Measurements from ENCODE around the gene OR9G4. TPM values are rescaled to one million over a fixed set of nuclear protein-coding genes. Genes with fewer than 3 reads are reported as not detected.

OR9G4 gene
- total and polyA plus RNA-seq, 2 experiments from 2014 or later, result not detected

GRCh38 chr11:56740886-56741285, 7.6 kb downstream of the OR9G4 start:
- no peaks in the 10 kb centered on the region for H3K27me3 ChIP-seq

DNA sequence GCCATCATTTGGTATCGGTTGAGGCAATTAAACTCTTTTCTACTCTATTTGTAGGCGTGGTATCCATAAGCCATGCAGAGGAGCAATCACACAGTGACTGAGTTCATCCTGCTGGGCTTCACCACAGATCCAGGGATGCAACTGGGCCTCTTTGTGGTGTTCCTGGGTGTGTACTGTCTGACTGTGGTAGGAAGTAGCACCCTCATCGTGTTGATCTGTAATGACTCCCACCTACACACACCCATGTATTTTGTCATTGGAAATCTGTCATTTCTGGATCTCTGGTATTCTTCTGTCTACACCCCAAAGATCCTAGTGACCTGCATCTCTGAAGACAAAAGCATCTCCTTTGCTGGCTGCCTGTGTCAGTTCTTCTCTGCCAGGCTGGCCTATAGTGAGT, 8.4 kb downstream of the OR9G4 start:
- H3K4me1 ChIP-seq (ENCODE audit: insufficient read depth), result no peaks in the 10 kb centered on the region
- no peak for TF ChIP-seq CTCF (IDR thresholded peaks at IDR 0.05; ENCODE audit: poor library complexity)
- no peak for TF ChIP-seq EZH2 (IDR thresholded peaks at IDR 0.05; ENCODE audit: borderline replicate concordance)
- TF ChIP-seq EZH2phosphoT487 (IDR thresholded peaks at IDR 0.05; ENCODE audit: low read depth, severe bottlenecking, unreplicated experiment), result no peak
- no peaks in the 10 kb centered on the region for H3K79me2 ChIP-seq
- H3K4me2 ChIP-seq, result no peak overlapping the region
- no peak overlapping the region for H3K27ac ChIP-seq
- 90% methylated on average over 3 of the region's 3 CpGs for WGBS (ENCODE audit: low lambda C conversion rate, missing lambda C conversion rate)
- H3K4me3 ChIP-seq, result no peak overlapping the region
- H2AFZ ChIP-seq, result no peak overlapping the region
- no peaks in the 10 kb centered on the region for H4K20me1 ChIP-seq (ENCODE audit: insufficient read depth, poor library complexity, severe bottlenecking)
- H3K36me3 ChIP-seq (replicated peaks; ENCODE audit: insufficient read depth, low read depth), result no peaks in the 10 kb centered on the region
- H3K27me3 ChIP-seq, result no peaks in the 10 kb centered on the region
- no peaks in the 10 kb centered on the region for H3K9me2 ChIP-seq (replicated peaks; ENCODE audit: insufficient read depth)
- no peaks in the 10 kb centered on the region for H3K9me3 ChIP-seq (ENCODE audit: low read depth)
- DNase-seq (ENCODE audit: low spot score), result no peak

More at GRCh38 chr11:56740886-56741285, 7.6 kb downstream of the OR9G4 start:
- no peaks in the 10 kb centered on the region for H3K36me3 ChIP-seq (replicated peaks; ENCODE audit: insufficient read depth, low read depth)
- no peak overlapping the region for H3K27ac ChIP-seq
- no peaks in the 10 kb centered on the region for H4K20me1 ChIP-seq (ENCODE audit: insufficient read depth, poor library complexity, severe bottlenecking)
- H3K9me2 ChIP-seq (replicated peaks; ENCODE audit: insufficient read depth), result no peaks in the 10 kb centered on the region
- H3K9me3 ChIP-seq (ENCODE audit: low read depth), result no peaks in the 10 kb centered on the region
- no peak overlapping the region for H2AFZ ChIP-seq
- H3K4me1 ChIP-seq (ENCODE audit: insufficient read depth), result no peaks in the 10 kb centered on the region
- WGBS (ENCODE audit: low lambda C conversion rate, missing lambda C conversion rate), result 87% methylated on average over 4 of the region's 4 CpGs
- H3K79me2 ChIP-seq, result no peaks in the 10 kb centered on the region
- no peak overlapping the region for H3K4me3 ChIP-seq
- no peak overlapping the region for H3K4me2 ChIP-seq
- TF ChIP-seq CTCF (IDR thresholded peaks at IDR 0.05; ENCODE audit: poor library complexity), result no peak
- no peak for TF ChIP-seq EZH2 (IDR thresholded peaks at IDR 0.05; ENCODE audit: borderline replicate concordance)
- TF ChIP-seq EZH2phosphoT487 (IDR thresholded peaks at IDR 0.05; ENCODE audit: low read depth, severe bottlenecking, unreplicated experiment), result no peak
- no peak for DNase-seq (ENCODE audit: low spot score)

DNA sequence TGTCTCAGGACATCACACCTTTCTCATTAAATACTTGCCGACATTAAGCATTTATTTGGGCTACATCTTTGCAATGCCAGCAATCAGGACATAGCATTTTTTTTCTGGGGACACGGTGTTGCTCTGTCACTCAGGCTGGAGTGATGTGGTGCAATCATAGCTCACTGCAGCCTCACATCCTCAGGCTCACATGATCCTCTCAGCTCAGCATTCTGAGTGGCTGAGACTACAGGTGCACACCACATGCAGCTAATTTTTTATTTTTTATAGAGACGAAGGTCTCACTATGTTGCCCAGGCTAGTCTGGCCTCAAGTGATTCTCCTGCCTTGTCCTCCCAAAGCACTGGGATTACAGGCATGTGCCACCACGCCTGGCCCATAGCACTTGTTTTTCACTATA, 28.0 kb downstream of the OR9G4 start:
- DNase-seq (ENCODE audit: low spot score), result no peak
- Histone ChIP-seq H3K36me3 (replicated peaks; ENCODE audit: insufficient read depth, low read depth) (no peaks in the 10 kb centered on the region), H2AFZ (no peak overlapping the region), H3K4me2 (no peak overlapping the region), H3K9me3 (ENCODE audit: low read depth) (no peaks in the 10 kb centered on the region), H3K4me3 (no peak overlapping the region), H3K4me1 (ENCODE audit: insufficient read depth) (no peaks in the 10 kb centered on the region), H3K9me2 (replicated peaks; ENCODE audit: insufficient read depth) (no peaks in the 10 kb centered on the region), H4K20me1 (ENCODE audit: insufficient read depth, poor library complexity, severe bottlenecking) (no peaks in the 10 kb centered on the region), H3K27ac (no peak overlapping the region), H3K27me3 (no peaks in the 10 kb centered on the region), H3K79me2 (no peaks in the 10 kb centered on the region)
- TF ChIP-seq EZH2 (IDR thresholded peaks at IDR 0.05; ENCODE audit: borderline replicate concordance) (no peak), CTCF (IDR thresholded peaks at IDR 0.05; ENCODE audit: poor library complexity) (no peak), EZH2phosphoT487 (IDR thresholded peaks at IDR 0.05; ENCODE audit: low read depth, severe bottlenecking, unreplicated experiment) (no peak)
- 78% methylated on average over 4 of the region's 4 CpGs for WGBS (ENCODE audit: low lambda C conversion rate, missing lambda C conversion rate)

DNA sequence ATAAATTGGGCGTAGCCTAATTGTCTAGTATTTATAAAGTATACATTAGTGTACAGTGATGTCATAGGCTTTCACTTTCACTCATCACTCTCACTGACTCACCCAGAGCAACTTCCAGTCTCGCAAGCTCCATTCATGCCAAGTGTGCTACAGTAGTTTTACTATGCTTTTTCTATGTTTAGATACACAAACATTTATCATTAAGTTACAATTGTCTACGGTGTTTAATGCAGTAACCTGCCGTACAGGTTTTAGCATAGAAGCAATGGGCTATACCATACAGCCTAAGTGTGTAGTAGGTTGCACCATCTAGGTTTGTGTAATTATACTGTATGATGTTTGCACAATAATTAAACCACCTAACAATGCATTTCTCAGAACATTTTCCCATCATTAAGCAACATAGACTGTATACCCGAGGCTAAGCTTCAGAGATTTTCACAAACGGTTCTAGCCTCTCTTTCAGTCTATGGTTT, 32.1 kb downstream of the OR9G4 start:
- TF ChIP-seq CTCF (IDR thresholded peaks at IDR 0.05; ENCODE audit: poor library complexity) (no peak), EZH2phosphoT487 (IDR thresholded peaks at IDR 0.05; ENCODE audit: low read depth, severe bottlenecking, unreplicated experiment) (no peak), EZH2 (IDR thresholded peaks at IDR 0.05; ENCODE audit: borderline replicate concordance) (no peak)
- WGBS (ENCODE audit: low lambda C conversion rate, missing lambda C conversion rate), result 75% methylated on average over 6 of the region's 6 CpGs
- H3K27me3 ChIP-seq, result no peaks in the 10 kb centered on the region
- DNase-seq (ENCODE audit: low spot score), result no peak
- H3K27ac ChIP-seq, result no peak overlapping the region
- H3K36me3 ChIP-seq (replicated peaks; ENCODE audit: insufficient read depth, low read depth), result no peaks in the 10 kb centered on the region
- H3K9me2 ChIP-seq (replicated peaks; ENCODE audit: insufficient read depth), result no peaks in the 10 kb centered on the region
- no peak overlapping the region for H3K4me3 ChIP-seq
- H3K4me1 ChIP-seq (ENCODE audit: insufficient read depth), result no peaks in the 10 kb centered on the region
- H3K4me2 ChIP-seq, result no peak overlapping the region
- no peaks in the 10 kb centered on the region for H3K9me3 ChIP-seq (ENCODE audit: low read depth)
- no peaks in the 10 kb centered on the region for H4K20me1 ChIP-seq (ENCODE audit: insufficient read depth, poor library complexity, severe bottlenecking)
- H3K79me2 ChIP-seq, result no peaks in the 10 kb centered on the region
- no peak overlapping the region for H2AFZ ChIP-seq

Data from hepatocyte (in vitro differentiated cells).